HG03558 (cell line): Measurements from ENCODE around the gene OR10A5.
"Not testable (repeated sequence)": the region's sequence is repeated elsewhere in the genome, so short reads cannot be mapped to it uniquely, and the experiment has no call there.

Experiments
- ATAC-seq: cut with Tn5 transposase; IDR thresholded peaks from one replicate; pipeline ENCODE4 v1.9.1; 2021; ENCODE audit warnings: moderate number of reproducible peaks; ENCODE audit not compliant: unreplicated experiment; ENCODE audit errors: extremely low read depth

OR10A5 gene

GRCh38 chr11:6871278-6871677, 25.8 kb downstream of the OR10A5 start:
- ATAC-seq = no peak

GRCh38 chr11:6875761-6876160, 30.3 kb downstream of the OR10A5 start:
- ATAC-seq = no peak

GRCh38 chr11:6876325-6876724, 30.8 kb downstream of the OR10A5 start, which contains the start of gene OR10A4:
OR10A4 (plus strand) TSS chr11:6876625; CDS start chr11:6876648, 23 bp downstream.
- ATAC-seq = no peak

GRCh38 chr11:6876914-6877313, 31.4 kb downstream of the OR10A5 start:
- no peak for ATAC-seq

- ATAC-seq = no peak
Observed at GRCh38 chr11:6882751-6883150, 37.3 kb downstream of the OR10A5 start.

GRCh38 chr11:6887711-6888110, 42.2 kb downstream of the OR10A5 start:
- ATAC-seq = not testable (repeated sequence)

GRCh38 chr11:6888830-6889229, 43.3 kb downstream of the OR10A5 start:
- no peak for ATAC-seq

- no peak for ATAC-seq
Observed at GRCh38 chr11:6889835-6890234, 44.4 kb downstream of the OR10A5 start.

GRCh38 chr11:6892400-6892799, 46.9 kb downstream of the OR10A5 start, which contains the start of gene OR2D2:
OR2D2 (minus strand) TSS chr11:6892500; CDS start chr11:6892500, 0 bp downstream.
- no peak for ATAC-seq

GRCh38 chr11:6894097-6894496, 48.6 kb downstream of the OR10A5 start:
- no peak for ATAC-seq

GRCh38 chr11:6895010-6895409, 49.5 kb downstream of the OR10A5 start:
- ATAC-seq = peak; percentile 76
